Dermis microvascular lymphatic vessel endothelial cell (primary cell): Measurements from ENCODE around the gene C11orf21. TPM values are rescaled to one million over a fixed set of nuclear protein-coding genes. Genes with fewer than 3 reads are reported as not detected.

ENCODE experiments used
- total RNA-seq: library from RNA; depleted of rRNA; stranded (reverse); fragments of >200 nt; gene quantifications from 2 replicates; pipeline ENCODE4 v1.2.1, GENCODE V29; 2014

Gene C11orf21
- total RNA-seq, 1 donor from 2014 or later, result not detected

Other genes starting within 250 kb of the C11orf21 start
- 1.9 and 22.0 TPM in 2 replicates for gene IGF2, start 162.5 kb downstream of the C11orf21 start, total RNA-seq
- gene INS, start 140.7 kb downstream of the C11orf21 start, total RNA-seq, result not detected in 2 replicates
- 0.13 TPM in 1 of 2 replicates, not detected in the other for gene TH, start 130.1 kb downstream of the C11orf21 start, total RNA-seq
- not detected in 2 replicates for gene ASCL2, start 31.3 kb downstream of the C11orf21 start, total RNA-seq
- gene TSPAN32, start 95 bp upstream of the C11orf21 start, total RNA-seq, result not detected in 2 replicates
- gene CD81, start 75.4 kb upstream of the C11orf21 start, total RNA-seq, result 149 and 368 TPM in 2 replicates
- 43.5 and 56.4 TPM in 2 replicates for gene TSSC4, start 98.8 kb upstream of the C11orf21 start, total RNA-seq
- gene TRPM5, start 142.6 kb upstream of the C11orf21 start, total RNA-seq, result not detected in 2 replicates
- gene KCNQ1, start 143.1 kb upstream of the C11orf21 start, total RNA-seq, result under 0.01 and 0.13 TPM in 2 replicates